ENCODE measurements around the gene SLC23A1. TPM values are rescaled to one million over a fixed set of nuclear protein-coding genes. Genes with fewer than 3 reads are reported as not detected.
"Not testable (repeated sequence)": the region's sequence is repeated elsewhere in the genome, so short reads cannot be mapped to it uniquely, and the experiment has no call there.

SLC23A1 gene
- total RNA-seq, 4 donors from 2014 or later, result 6.4 TPM; not detected in 3

DNA sequence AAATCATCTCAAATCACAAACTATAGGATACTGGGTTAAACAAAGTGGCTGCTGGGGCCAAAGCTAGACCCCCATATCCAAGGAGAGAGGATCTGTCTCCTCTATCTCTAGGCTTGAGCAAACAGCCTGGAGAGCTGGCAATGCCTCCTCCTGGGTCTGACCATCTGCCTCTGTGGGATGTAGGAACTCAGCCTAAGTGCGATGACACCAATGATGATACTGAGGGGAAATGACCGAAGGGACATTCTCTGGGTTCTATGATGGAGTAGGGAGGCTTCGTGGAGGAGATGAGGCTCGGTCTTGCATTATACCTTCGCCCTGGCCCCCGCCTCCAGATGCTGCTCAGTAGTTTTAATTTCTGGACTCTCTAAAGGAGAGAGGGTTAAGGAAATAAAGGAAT is 30.1 kb upstream of the SLC23A1 start:
- intact Hi-C loops (cut with DNase I), result no loop called here

DNA sequence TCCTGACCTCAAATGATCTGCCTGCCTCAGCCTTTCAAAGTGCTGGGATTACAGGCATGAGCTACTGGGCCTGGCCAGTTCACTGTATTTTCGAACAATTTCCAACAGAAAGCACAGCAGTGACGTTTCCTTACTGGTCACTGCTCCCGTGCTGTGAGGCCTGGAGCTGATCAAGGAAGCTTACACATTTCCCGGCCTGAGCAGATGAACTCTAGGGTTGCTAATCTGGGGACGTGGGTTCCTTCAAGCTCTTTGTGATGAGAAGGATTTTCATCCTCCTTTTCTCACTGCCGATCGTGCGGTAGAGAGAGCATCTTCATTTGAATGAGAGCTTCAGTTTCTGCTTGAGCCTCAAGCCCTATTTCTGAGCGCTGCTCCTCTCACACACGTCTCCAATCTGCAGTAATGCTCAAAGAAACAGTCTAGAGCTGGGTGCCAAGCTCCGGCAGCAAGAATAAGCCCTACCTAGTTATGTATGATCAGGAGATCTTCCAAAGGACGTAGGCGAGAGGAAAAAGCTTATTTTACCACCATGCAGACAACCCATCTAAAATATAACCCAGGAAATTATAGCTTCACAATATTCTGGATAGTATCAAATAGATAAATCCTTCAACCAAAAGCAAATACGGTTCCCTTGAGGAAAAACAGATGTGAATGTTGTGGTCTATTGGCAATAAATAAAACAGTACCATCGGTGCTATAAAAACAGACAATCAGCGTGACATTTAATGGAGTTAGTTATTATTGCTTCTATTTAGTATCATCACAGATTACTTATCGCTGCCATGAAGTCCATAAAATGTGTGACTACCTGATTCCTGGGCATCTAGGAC is 28.1 kb upstream of the SLC23A1 start:
- intact Hi-C loops (cut with DNase I), result no loop called here
- no peaks in the 10 kb centered on the region for H3K9me3 ChIP-seq
- H3K27me3 ChIP-seq, result no peaks in the 10 kb centered on the region
- DNase-seq, result no peak
- peaks cover 10 to 49% (median 26%) of the 10 kb centered on the region in 3 donors for H3K4me1 ChIP-seq
- H3K36me3 ChIP-seq, result no peaks in the 10 kb centered on the region
- TF ChIP-seq, protein P1, sequence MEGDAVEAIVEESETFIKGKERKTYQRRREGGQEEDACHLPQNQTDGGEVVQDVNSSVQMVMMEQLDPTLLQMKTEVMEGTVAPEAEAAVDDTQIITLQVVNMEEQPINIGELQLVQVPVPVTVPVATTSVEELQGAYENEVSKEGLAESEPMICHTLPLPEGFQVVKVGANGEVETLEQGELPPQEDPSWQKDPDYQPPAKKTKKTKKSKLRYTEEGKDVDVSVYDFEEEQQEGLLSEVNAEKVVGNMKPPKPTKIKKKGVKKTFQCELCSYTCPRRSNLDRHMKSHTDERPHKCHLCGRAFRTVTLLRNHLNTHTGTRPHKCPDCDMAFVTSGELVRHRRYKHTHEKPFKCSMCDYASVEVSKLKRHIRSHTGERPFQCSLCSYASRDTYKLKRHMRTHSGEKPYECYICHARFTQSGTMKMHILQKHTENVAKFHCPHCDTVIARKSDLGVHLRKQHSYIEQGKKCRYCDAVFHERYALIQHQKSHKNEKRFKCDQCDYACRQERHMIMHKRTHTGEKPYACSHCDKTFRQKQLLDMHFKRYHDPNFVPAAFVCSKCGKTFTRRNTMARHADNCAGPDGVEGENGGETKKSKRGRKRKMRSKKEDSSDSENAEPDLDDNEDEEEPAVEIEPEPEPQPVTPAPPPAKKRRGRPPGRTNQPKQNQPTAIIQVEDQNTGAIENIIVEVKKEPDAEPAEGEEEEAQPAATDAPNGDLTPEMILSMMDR (IDR thresholded peaks at IDR 0.05), result no peak
- no peak for TF ChIP-seq POLR2A (IDR thresholded peaks at IDR 0.05)
- H3K27ac ChIP-seq, result no peak overlapping the region
- no peak overlapping the region for H3K4me3 ChIP-seq
- 87 to 91% methylated on average over 17 of the region's 17 CpGs for WGBS, 2 donors

More for the DNA sequence above, 30.1 kb upstream of the SLC23A1 start:
- TF ChIP-seq, protein P1 (IDR thresholded peaks at IDR 0.05), result no peak
- TF ChIP-seq POLR2A (IDR thresholded peaks at IDR 0.05), result no peak
- peaks cover 18 to 49% (median 45%) of the 10 kb centered on the region in 3 donors for H3K4me1 ChIP-seq
- WGBS, 2 donors, result 94 to 98% methylated on average over 6 of the region's 6 CpGs
- no peaks in the 10 kb centered on the region for H3K27me3 ChIP-seq
- H3K4me3 ChIP-seq, result no peak overlapping the region
- no peaks in the 10 kb centered on the region for H3K9me3 ChIP-seq
- DNase-seq, result no peak
- H3K36me3 ChIP-seq, result no peaks in the 10 kb centered on the region
- H3K27ac ChIP-seq, result no peak overlapping the region

DNA sequence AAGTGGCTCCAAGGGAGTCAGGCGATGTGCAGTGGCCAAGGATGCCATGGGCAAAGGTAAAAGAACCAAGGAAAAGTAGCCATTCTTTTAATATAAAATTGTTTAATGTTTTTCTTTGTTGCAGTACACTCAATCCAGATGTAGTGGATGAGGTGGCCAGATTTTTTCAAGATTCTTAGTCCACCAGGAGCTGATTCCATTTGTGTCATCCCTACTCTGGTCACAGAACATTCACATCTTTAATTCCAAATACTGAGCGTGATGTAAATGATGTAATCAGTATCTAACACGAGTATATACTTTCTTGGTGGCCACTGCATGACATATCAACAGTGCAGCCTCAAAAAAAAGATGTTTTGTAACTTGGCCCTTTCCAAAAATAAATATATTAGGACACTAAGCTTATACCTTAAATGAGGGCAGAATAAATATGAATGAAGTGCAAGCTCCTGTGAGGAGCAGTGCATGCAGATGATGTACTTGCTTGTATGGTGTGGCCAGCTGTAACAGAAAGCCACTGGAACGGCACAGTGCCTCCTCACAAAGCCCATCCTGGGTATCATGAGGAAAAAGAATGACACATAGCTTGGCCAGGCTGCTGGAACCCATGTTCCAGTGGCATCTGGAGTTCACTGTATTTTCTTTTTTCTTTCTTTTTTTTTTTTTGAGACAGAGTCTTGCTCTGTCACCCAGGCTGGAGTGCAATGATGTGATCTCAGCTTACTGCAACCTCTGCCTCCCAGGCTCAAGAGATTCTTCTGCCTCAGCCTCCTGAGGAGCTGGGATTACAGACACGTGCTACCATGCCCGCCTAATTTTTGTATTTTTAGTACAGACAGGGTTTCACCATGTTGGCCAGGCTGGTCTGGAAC is 27.3 kb upstream of the SLC23A1 start:
- Histone ChIP-seq H3K27me3 (no peaks in the 10 kb centered on the region), H3K36me3 (no peaks in the 10 kb centered on the region), H3K27ac (no peak overlapping the region), H3K4me1 (peaks cover 8 to 41% (median 17%) of the 10 kb centered on the region in 3 donors), H3K4me3 (no peak overlapping the region), H3K9me3 (no peaks in the 10 kb centered on the region)
- TF ChIP-seq, protein P1 (IDR thresholded peaks at IDR 0.05), result no peak
- no peak for TF ChIP-seq POLR2A (IDR thresholded peaks at IDR 0.05)
- no peak for DNase-seq
- intact Hi-C loops (cut with DNase I), result no loop called here
- 55 to 66% methylated on average over 6 of the region's 6 CpGs for WGBS, 2 donors

GRCh38 chr5:139409116-139409515 is 26.0 kb upstream of the SLC23A1 start:
- WGBS, 2 donors, result 88 to 91% methylated on average over 5 of the region's 5 CpGs
- H3K4me3 ChIP-seq; H3K9me3 ChIP-seq; H3K27me3 ChIP-seq; DNase-seq; intact Hi-C loops (cut with DNase I); H3K36me3 ChIP-seq; H3K27ac ChIP-seq: not testable (repeated sequence)
- H3K4me1 ChIP-seq, result peaks cover 5 to 36% (median 9%) of the 10 kb centered on the region in 3 donors

GRCh38 chr5:139408191-139408590 is 25.1 kb upstream of the SLC23A1 start:
- WGBS, 2 donors, result 92 to 96% methylated on average over 7 of the region's 7 CpGs
- no peak for DNase-seq
- no peaks in the 10 kb centered on the region for H3K9me3 ChIP-seq
- intact Hi-C loops (cut with DNase I), result no loop called here
- TF ChIP-seq, protein P1 (IDR thresholded peaks at IDR 0.05), result no peak
- no peak for TF ChIP-seq POLR2A (IDR thresholded peaks at IDR 0.05)
- H3K36me3 ChIP-seq, result no peaks in the 10 kb centered on the region
- peaks cover 6 to 33% (median 8%) of the 10 kb centered on the region in 3 donors for H3K4me1 ChIP-seq
- no peaks in the 10 kb centered on the region for H3K27me3 ChIP-seq
- peak overlapping the region in 2 of 4 donors; percentile 35 to 65 for H3K27ac ChIP-seq
- no peak overlapping the region for H3K4me3 ChIP-seq

Measured in esophagus squamous epithelium (tissue), 5 donors.